Upper lobe of left lung (tissue), 6 donors: ENCODE data around the gene TRMT5. TPM values are rescaled to one million over a fixed set of nuclear protein-coding genes. Genes with fewer than 3 reads are reported as not detected.

Experiments used
- ATAC-seq, 2 donors: fragments of 200-7000 bp; cut with Tn5 transposase; one replicate each; pipeline ENCODE4 v1.9.1; 2022; ENCODE audit warnings: mild to moderate bottlenecking in 2 of 2, moderate library complexity in 2 of 2; ENCODE audit not compliant: low FRiP score in 2 of 2
- DNase-seq, 2 donors: peaks; one replicate each; pipeline ENCODE4 v3.0.0-alpha.2; 2019 to 2020
- H3K27ac ChIP-seq, 4 donors: fragments of 200-600 bp; sonication (generic); one replicate each; pipeline ENCODE4 v1.5.1; 2016 to 2019
- H3K27me3 ChIP-seq, 4 donors: fragments of 200-600 bp; sonication (generic); one replicate each; pipeline ENCODE4 v1.5.1; 2017 to 2019
- H3K36me3 ChIP-seq, 4 donors: fragments of 200-600 bp; sonication (generic); one replicate each; pipeline ENCODE4 v1.5.1; 2016 to 2019
- H3K4me1 ChIP-seq, 4 donors: fragments of 200-600 bp; sonication (generic); one replicate each; pipeline ENCODE4 v1.5.1; 2018 to 2019
- H3K4me3 ChIP-seq, 4 donors: fragments of 200-600 bp; sonication (generic); one replicate each; pipeline ENCODE4 v1.5.1; 2017 to 2019; ENCODE audit warnings: mild to moderate bottlenecking in 2 of 4, moderate library complexity in 1 of 4
- H3K9me3 ChIP-seq, 4 donors: fragments of 200-600 bp; sonication (generic); one replicate each; pipeline ENCODE4 v1.5.1; 2018 to 2019
- EP300 ChIP-seq, 4 donors: sonication (generic); formaldehyde crosslinking; IDR thresholded peaks; one replicate each; pipeline ENCODE4 v1.5.1; 2017; ENCODE audit warnings: antibody characterized with exemption in 4 of 4, control low read depth in 2 of 4
- POLR2A ChIP-seq, 4 donors: fragments of 450-650 bp; IDR thresholded peaks; one replicate each; pipeline ENCODE4 v1.5.1; 2016 to 2017; ENCODE audit warnings: antibody characterized with exemption in 4 of 4, mild to moderate bottlenecking in 2 of 4
- POLR2AphosphoS5 ChIP-seq, 2 donors: sonication (generic); formaldehyde crosslinking; IDR thresholded peaks; one replicate each; pipeline ENCODE4 v1.5.1; 2017; ENCODE audit warnings: antibody characterized with exemption in 2 of 2
- WGBS, 2 donors: methylation state at CpG; one replicate each; pipeline ENCODE4 v1.1.5; 2017 to 2018; 5-methylcytosine and 5-hydroxymethylcytosine counted together
- total RNA-seq, 6 donors: library from RNA; depleted of rRNA in 4 of 6; stranded (reverse); fragments of >200 nt in 4 of 6; gene quantifications; one replicate each; pipeline versions ENCODE4 v1.1.0 to v1.2.1, GENCODE V29; 2016 to 2021
- TF ChIP-seq, protein P1 (sequence below), 6 experiments: fragments of 450-650 bp in 4 of 6; fragments of 200-600 bp in 2 of 6; sonication (generic) in 2 of 6; IDR thresholded peaks; one replicate each; pipeline ENCODE4 v1.5.1; 2016 to 2019; ENCODE audit warnings: antibody characterized with exemption in 6 of 6
- donor health status: DM: no; HTN: no; CAD: no; lungs with moderate emphysema.
- donor health status: DM: no; HTN: yes; CAD: no; lungs with severe emphysema.

TRMT5 gene
- total RNA-seq, 6 donors from 2014 or later = 2.0 to 53.4 (median 9.1) TPM

- TF ChIP-seq EP300 (IDR thresholded peaks at IDR 0.05) (no peak), POLR2A (IDR thresholded peaks at IDR 0.05) (no peak), POLR2AphosphoS5 (IDR thresholded peaks at IDR 0.05) (no peak)
- TF ChIP-seq, protein P1, sequence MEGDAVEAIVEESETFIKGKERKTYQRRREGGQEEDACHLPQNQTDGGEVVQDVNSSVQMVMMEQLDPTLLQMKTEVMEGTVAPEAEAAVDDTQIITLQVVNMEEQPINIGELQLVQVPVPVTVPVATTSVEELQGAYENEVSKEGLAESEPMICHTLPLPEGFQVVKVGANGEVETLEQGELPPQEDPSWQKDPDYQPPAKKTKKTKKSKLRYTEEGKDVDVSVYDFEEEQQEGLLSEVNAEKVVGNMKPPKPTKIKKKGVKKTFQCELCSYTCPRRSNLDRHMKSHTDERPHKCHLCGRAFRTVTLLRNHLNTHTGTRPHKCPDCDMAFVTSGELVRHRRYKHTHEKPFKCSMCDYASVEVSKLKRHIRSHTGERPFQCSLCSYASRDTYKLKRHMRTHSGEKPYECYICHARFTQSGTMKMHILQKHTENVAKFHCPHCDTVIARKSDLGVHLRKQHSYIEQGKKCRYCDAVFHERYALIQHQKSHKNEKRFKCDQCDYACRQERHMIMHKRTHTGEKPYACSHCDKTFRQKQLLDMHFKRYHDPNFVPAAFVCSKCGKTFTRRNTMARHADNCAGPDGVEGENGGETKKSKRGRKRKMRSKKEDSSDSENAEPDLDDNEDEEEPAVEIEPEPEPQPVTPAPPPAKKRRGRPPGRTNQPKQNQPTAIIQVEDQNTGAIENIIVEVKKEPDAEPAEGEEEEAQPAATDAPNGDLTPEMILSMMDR (IDR thresholded peaks at IDR 0.05) = no peak
- no peak for ATAC-seq
- Histone ChIP-seq H3K4me1 (no peaks in the 10 kb centered on the region), H3K4me3 (no peak overlapping the region), H3K27ac (no peak overlapping the region), H3K9me3 (peaks cover 18 to 35% (median 24%) of the 10 kb centered on the region in 4 donors), H3K36me3 (no peaks in the 10 kb centered on the region), H3K27me3 (no peaks in the 10 kb centered on the region)
- no peak for DNase-seq
Observed at GRCh38 chr14:60958146-60958545, 22.7 kb downstream of the TRMT5 start.

- Histone ChIP-seq H3K27ac (no peak overlapping the region), H3K27me3 (no peaks in the 10 kb centered on the region), H3K9me3 (peaks cover 18 to 35% (median 24%) of the 10 kb centered on the region in 4 donors), H3K36me3 (no peaks in the 10 kb centered on the region), H3K4me1 (no peaks in the 10 kb centered on the region), H3K4me3 (no peak overlapping the region)
- DNase-seq (no peak), ATAC-seq (no peak)
- TF ChIP-seq, protein P1 (IDR thresholded peaks at IDR 0.05) = no peak
- TF ChIP-seq POLR2AphosphoS5 (IDR thresholded peaks at IDR 0.05) (no peak), POLR2A (IDR thresholded peaks at IDR 0.05) (no peak), EP300 (IDR thresholded peaks at IDR 0.05) (no peak)
- WGBS, 2 donors = 88 to 91% methylated on average over 1 of the region's 1 CpG
Observed at GRCh38 chr14:60956632-60957031, 24.2 kb downstream of the TRMT5 start.

DNA sequence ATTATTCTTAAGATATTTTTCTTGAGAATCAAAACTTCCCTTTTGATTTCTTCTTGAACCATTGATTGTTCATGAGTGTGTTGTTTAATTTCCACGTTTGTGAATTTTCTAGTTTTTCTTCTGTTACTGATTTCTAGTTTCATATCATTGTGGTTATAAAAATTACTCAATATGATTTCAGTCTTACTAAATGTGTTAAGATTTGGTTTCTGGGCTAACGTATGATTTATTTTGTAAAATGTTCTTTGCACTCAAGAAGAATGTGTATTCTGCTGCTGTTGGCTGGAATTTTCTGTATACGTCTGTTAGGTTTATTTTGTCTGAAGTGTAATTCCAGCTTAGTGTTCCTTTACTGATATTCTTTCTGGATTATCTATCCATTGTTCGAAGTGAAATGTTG, 24.7 kb downstream of the TRMT5 start:
- Histone ChIP-seq H3K4me3 (no peak overlapping the region), H3K4me1 (no peaks in the 10 kb centered on the region), H3K9me3 (peaks cover 18 to 35% (median 24%) of the 10 kb centered on the region in 4 donors), H3K36me3 (no peaks in the 10 kb centered on the region), H3K27ac (no peak overlapping the region), H3K27me3 (no peaks in the 10 kb centered on the region)
- no peak for TF ChIP-seq EP300 (IDR thresholded peaks at IDR 0.05)
- TF ChIP-seq, protein P1 (IDR thresholded peaks at IDR 0.05) = no peak
- TF ChIP-seq POLR2A (IDR thresholded peaks at IDR 0.05) = no peak
- no peak for TF ChIP-seq POLR2AphosphoS5 (IDR thresholded peaks at IDR 0.05)
- WGBS, 2 donors = 82 to 83% methylated on average over 4 of the region's 4 CpGs
- DNase-seq (no peak), ATAC-seq (no peak)

DNA sequence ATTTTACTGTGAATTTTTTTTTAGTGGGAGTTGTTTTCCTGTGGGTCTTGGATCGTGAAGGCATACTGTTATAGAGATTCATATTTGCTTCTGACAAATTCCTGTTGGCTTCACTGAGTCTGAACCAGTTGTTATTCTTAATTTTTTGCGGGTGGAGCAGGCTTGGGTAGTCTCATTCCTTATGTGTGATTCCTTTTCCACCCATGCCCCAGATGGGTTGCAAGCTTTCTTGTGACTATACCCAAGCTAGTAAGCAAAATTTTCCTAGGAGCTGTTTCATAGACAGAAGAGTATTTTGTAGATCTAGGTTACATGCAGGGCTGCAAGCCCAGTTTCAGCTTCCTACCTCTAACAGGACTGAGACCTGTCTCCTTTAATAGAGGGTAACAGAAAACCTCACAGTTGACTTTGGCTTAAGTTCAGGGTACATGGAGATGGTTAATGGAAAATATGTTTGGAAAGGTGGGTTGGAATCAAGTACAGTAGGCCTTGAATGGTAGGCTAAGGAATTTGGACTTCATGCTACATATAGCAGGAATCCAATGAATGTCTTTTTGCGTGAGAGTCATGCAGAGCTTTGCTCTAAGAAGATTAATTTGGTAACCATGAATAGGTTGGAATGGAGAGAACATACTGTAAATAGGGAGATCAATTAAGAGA, 29.0 kb downstream of the TRMT5 start:
- H3K4me3 ChIP-seq = no peak overlapping the region
- WGBS, 2 donors = 64 to 65% methylated on average over 3 of the region's 3 CpGs
- peak in 1 of 2 donors; percentile 26 for ATAC-seq
- H3K36me3 ChIP-seq = no peaks in the 10 kb centered on the region
- H3K27me3 ChIP-seq = no peaks in the 10 kb centered on the region
- TF ChIP-seq, protein P1 (IDR thresholded peaks at IDR 0.05) = no peak
- TF ChIP-seq EP300 (IDR thresholded peaks at IDR 0.05) (no peak), POLR2A (IDR thresholded peaks at IDR 0.05) (no peak), POLR2AphosphoS5 (IDR thresholded peaks at IDR 0.05) (no peak)
- H3K27ac ChIP-seq = no peak overlapping the region
- peaks cover 6 to 11% (median 7%) of the 10 kb centered on the region in 4 donors for H3K9me3 ChIP-seq
- H3K4me1 ChIP-seq = no peaks in the 10 kb centered on the region
- no peak for DNase-seq

GRCh38 chr14:60946773-60947172, 34.1 kb downstream of the TRMT5 start:
- WGBS, 2 donors = 90 to 96% methylated on average over 3 of the region's 3 CpGs
- ATAC-seq (no peak), DNase-seq (no peak)
- Histone ChIP-seq H3K9me3 (no peaks in the 10 kb centered on the region), H3K4me3 (no peak overlapping the region), H3K27me3 (no peaks in the 10 kb centered on the region), H3K4me1 (no peaks in the 10 kb centered on the region), H3K36me3 (no peaks in the 10 kb centered on the region), H3K27ac (no peak overlapping the region)
- TF ChIP-seq, protein P1 (IDR thresholded peaks at IDR 0.05) = no peak
- no peak for TF ChIP-seq POLR2AphosphoS5 (IDR thresholded peaks at IDR 0.05)
